GM21528 (cell line): ENCODE measurements around the gene RLIM.

Experiments
- ATAC-seq: cut with Tn5 transposase; IDR thresholded peaks from one replicate; pipeline ENCODE4 v1.9.1; 2021; ENCODE audit warnings: mild to moderate bottlenecking, moderate library complexity; ENCODE audit not compliant: unreplicated experiment, low FRiP score

Gene RLIM

GRCh38 chrX:74536832-74537371, 77.5 kb downstream of the RLIM start:
- ATAC-seq: peak; percentile 36

- peak; percentile 75 for ATAC-seq
Observed at GRCh38 chrX:74536152-74536831, 78.1 kb downstream of the RLIM start.

DNA sequence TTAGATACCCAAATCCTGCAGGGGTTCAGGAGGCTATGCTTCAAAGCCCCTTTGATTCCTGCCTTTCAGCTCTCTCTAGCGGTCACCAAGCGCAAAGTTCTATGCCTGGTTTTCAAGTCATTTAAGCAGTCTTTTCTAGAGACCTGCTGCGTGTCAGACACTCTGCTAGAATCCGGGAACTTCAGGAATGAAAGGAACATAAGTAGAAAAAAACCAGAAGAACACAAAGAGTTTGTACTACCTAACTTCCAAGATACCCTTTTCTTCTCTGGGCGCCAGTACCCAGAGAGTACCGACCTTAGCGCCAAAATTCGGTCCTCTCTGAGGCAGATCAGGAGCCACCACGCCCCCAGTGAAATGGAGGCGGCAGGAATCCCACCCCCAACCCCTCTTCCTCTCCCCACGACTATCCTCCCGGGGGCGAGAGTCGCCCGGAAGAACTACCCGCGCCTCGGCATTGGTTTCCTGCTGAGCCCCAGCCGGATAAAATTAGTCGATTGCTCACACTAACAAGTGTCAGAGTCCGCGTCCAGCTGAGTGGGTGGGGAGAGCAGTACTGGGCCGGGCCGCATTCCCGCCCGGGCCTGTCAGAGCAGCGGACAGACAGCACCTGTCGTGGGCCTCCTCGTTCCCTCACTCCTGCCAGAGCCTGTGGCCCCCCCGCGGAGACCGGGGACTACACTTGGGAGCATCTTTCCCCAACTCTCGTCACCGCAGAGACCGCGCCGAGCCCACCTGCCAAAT, 78.8 kb downstream of the RLIM start:
- ATAC-seq: peak; percentile 49
